ENCODE results near the gene QARS1.

- no peak for TF ChIP-seq CTCF (conservative IDR thresholded peaks at IDR 0.05)
- no peak for TF ChIP-seq ZFX (IDR thresholded peaks at IDR 0.05)
These were observed 30.9 kb upstream of the QARS1 start for GRCh38 chr3:49135499-49135898.

All from C4-2B (cell line).